Chondrocyte (in vitro differentiated cells): ENCODE results near the gene SLC13A1. TPM values are rescaled to one million over a fixed set of nuclear protein-coding genes. Genes with fewer than 3 reads are reported as not detected.

ENCODE experiments used
- DNase-seq: peaks from one replicate; pipeline ENCODE4 v3.0.0; 2021; ENCODE audit warnings: mixed read lengths, low spot score
- H3K27ac Mint-ChIP-seq: one replicate; pipeline ENCODE4 v1.8.0; 2021; ENCODE audit warnings: mild to moderate bottlenecking, moderate library complexity, mixed read lengths; ENCODE audit not compliant: unreplicated experiment
- H3K27me3 Mint-ChIP-seq: 2 replicates; pipeline ENCODE4 v1.8.0; 2021; ENCODE audit warnings: low read depth, mixed read lengths
- H3K36me3 Mint-ChIP-seq: 2 replicates; pipeline ENCODE4 v1.8.0; 2021; ENCODE audit warnings: low read depth, mixed read lengths
- H3K4me1 Mint-ChIP-seq: 2 replicates; pipeline ENCODE4 v1.8.0; 2021; ENCODE audit warnings: low read depth, mild to moderate bottlenecking, mixed read lengths
- H3K4me3 Mint-ChIP-seq: one replicate; pipeline ENCODE4 v1.8.0; 2021; ENCODE audit warnings: mild to moderate bottlenecking, moderate library complexity, mixed read lengths; ENCODE audit not compliant: unreplicated experiment
- H3K9me3 Mint-ChIP-seq: 2 replicates; pipeline ENCODE4 v1.8.0; 2021; ENCODE audit warnings: low read depth, mixed read lengths
- CTCF ChIP-seq: fragments of 200-600 bp; sonication (generic); IDR thresholded peaks from 2 replicates; pipeline ENCODE4 v1.5.0; 2021; ENCODE audit warnings: antibody characterized with exemption, mild to moderate bottlenecking, moderate library complexity
- total RNA-seq: library from RNA; stranded (reverse); gene quantifications from 3 replicates; pipeline ENCODE4 v1.2.1, GENCODE V29; 2021

The SLC13A1 gene
- total RNA-seq, 1 donor from 2014 or later: not detected

GRCh38 chr7:123125231-123125630, 74.5 kb downstream of the SLC13A1 start:
- Mint-ChIP-seq H3K36me3 (no peaks in the 10 kb centered on the region), H3K4me3 (no peak overlapping the region), H3K9me3 (no peaks in the 10 kb centered on the region), H3K4me1 (no peaks in the 10 kb centered on the region), H3K27me3 (peaks cover 1% of the 10 kb centered on the region), H3K27ac (no peak overlapping the region)
- DNase-seq: no peak
- no peak for TF ChIP-seq CTCF

- Mint-ChIP-seq H3K27me3 (peaks cover 6% of the 10 kb centered on the region), H3K27ac (no peak overlapping the region), H3K36me3 (no peaks in the 10 kb centered on the region), H3K4me3 (no peak overlapping the region), H3K9me3 (no peaks in the 10 kb centered on the region), H3K4me1 (no peaks in the 10 kb centered on the region)
- TF ChIP-seq CTCF: no peak
- no peak for DNase-seq
These were observed 76.9 kb downstream of the SLC13A1 start for GRCh38 chr7:123122916-123123315.

- H3K4me3 Mint-ChIP-seq: no peak overlapping the region
- DNase-seq: no peak
- no peaks in the 10 kb centered on the region for H3K36me3 Mint-ChIP-seq
- peaks cover 6% of the 10 kb centered on the region for H3K27me3 Mint-ChIP-seq
- H3K4me1 Mint-ChIP-seq: no peaks in the 10 kb centered on the region
- H3K27ac Mint-ChIP-seq: no peak overlapping the region
- no peak for TF ChIP-seq CTCF
- H3K9me3 Mint-ChIP-seq: no peaks in the 10 kb centered on the region
These were observed 79.5 kb downstream of the SLC13A1 start for GRCh38 chr7:123120286-123120685.

- no peaks in the 10 kb centered on the region for H3K36me3 Mint-ChIP-seq
- peaks cover 6% of the 10 kb centered on the region for H3K27me3 Mint-ChIP-seq
- no peaks in the 10 kb centered on the region for H3K4me1 Mint-ChIP-seq
- H3K9me3 Mint-ChIP-seq: peaks cover 3% of the 10 kb centered on the region
- TF ChIP-seq CTCF: no peak
- DNase-seq: no peak
- no peak overlapping the region for H3K27ac Mint-ChIP-seq
- no peak overlapping the region for H3K4me3 Mint-ChIP-seq
These were observed 84.4 kb downstream of the SLC13A1 start for GRCh38 chr7:123115331-123115730.

DNA sequence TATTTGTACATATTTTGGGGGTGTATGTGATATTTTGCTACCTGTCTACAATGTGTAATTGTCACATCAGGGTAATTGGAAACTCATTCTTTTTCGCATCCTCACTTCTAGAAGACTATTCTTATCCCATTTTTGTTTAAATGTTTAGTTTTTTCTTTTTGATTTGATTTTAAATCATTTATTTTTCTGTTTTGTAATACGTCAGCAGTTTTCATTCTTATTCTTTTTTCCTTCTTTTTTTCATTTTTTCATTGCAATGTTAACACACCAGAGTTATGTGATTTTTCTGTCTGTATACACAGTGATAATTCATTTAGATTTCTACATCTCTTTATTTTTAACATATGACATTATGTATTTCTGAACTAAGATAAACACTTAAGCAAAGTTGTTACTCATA, 85.5 kb downstream of the SLC13A1 start:
- H3K27ac Mint-ChIP-seq: no peak overlapping the region
- no peak for DNase-seq
- no peak overlapping the region for H3K4me3 Mint-ChIP-seq
- H3K9me3 Mint-ChIP-seq: peaks cover 3% of the 10 kb centered on the region
- H3K27me3 Mint-ChIP-seq: peaks cover 6% of the 10 kb centered on the region
- no peak for TF ChIP-seq CTCF
- no peaks in the 10 kb centered on the region for H3K4me1 Mint-ChIP-seq
- H3K36me3 Mint-ChIP-seq: no peaks in the 10 kb centered on the region
